ENCODE data around the gene REPS2. TPM values are rescaled to one million over a fixed set of nuclear protein-coding genes. Genes with fewer than 3 reads are reported as not detected.

REPS2 gene
- total RNA-seq, 1 experiment from 2014 or later, result 4.5 TPM

- no peaks in the 10 kb centered on the region for H3K9me3 ChIP-seq (ENCODE audit: control insufficient read depth, insufficient read depth, low read depth, low read length)
- H3K27ac ChIP-seq (ENCODE audit: low read length), result no peak overlapping the region
- in situ Hi-C loops (cut with HindIII; ENCODE audit: low pct_unique_long_range_greater_than_20kb, low sequenced_read_pairs), result no loop called here
- intact Hi-C loops (cut with micrococcal nuclease; ENCODE audit: unreplicated experiment), result no loop called here
- H3K27me3 ChIP-seq (ENCODE audit: control insufficient read depth, insufficient read depth, low read length), result no peaks in the 10 kb centered on the region
- TF ChIP-seq, protein P1, sequence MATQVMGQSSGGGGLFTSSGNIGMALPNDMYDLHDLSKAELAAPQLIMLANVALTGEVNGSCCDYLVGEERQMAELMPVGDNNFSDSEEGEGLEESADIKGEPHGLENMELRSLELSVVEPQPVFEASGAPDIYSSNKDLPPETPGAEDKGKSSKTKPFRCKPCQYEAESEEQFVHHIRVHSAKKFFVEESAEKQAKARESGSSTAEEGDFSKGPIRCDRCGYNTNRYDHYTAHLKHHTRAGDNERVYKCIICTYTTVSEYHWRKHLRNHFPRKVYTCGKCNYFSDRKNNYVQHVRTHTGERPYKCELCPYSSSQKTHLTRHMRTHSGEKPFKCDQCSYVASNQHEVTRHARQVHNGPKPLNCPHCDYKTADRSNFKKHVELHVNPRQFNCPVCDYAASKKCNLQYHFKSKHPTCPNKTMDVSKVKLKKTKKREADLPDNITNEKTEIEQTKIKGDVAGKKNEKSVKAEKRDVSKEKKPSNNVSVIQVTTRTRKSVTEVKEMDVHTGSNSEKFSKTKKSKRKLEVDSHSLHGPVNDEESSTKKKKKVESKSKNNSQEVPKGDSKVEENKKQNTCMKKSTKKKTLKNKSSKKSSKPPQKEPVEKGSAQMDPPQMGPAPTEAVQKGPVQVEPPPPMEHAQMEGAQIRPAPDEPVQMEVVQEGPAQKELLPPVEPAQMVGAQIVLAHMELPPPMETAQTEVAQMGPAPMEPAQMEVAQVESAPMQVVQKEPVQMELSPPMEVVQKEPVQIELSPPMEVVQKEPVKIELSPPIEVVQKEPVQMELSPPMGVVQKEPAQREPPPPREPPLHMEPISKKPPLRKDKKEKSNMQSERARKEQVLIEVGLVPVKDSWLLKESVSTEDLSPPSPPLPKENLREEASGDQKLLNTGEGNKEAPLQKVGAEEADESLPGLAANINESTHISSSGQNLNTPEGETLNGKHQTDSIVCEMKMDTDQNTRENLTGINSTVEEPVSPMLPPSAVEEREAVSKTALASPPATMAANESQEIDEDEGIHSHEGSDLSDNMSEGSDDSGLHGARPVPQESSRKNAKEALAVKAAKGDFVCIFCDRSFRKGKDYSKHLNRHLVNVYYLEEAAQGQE (IDR thresholded peaks at IDR 0.05; ENCODE audit: insufficient read depth in 1 of 2, low read depth in 2 of 2, low read length in 1 of 2), result no peak
- TF ChIP-seq POLR2AphosphoS5 (IDR thresholded peaks at IDR 0.05; ENCODE audit: low read depth, low read length) (no peak), SIN3A (IDR thresholded peaks at IDR 0.05; ENCODE audit: borderline replicate concordance, insufficient read depth, low read depth, low read length) (no peak), TCF7L2 (IDR thresholded peaks at IDR 0.05; ENCODE audit: low read depth, low read length) (no peak)
- ChIA-PET CTCF (no interaction called here), POLR2A (no interaction called here)
- no peaks in the 10 kb centered on the region for H3K4me1 ChIP-seq (ENCODE audit: control insufficient read depth, insufficient read depth, low read length)
- BruUV-seq (replicated peaks), result no TSS peak
- DNase-seq (ENCODE audit: low read depth, low spot score) (no peak), ATAC-seq (no peak)
- no peak overlapping the region for H3K4me3 ChIP-seq (ENCODE audit: low read depth in 2 of 2, low read length in 2 of 2)
- H3K36me3 ChIP-seq (ENCODE audit: control insufficient read depth, insufficient read depth, low read length), result no peaks in the 10 kb centered on the region
Measured at GRCh38 chrX:16918979-16919378, 27.5 kb upstream of the REPS2 start.

GRCh38 chrX:16920075-16920474 is 26.4 kb upstream of the REPS2 start:
- POLR2A ChIA-PET, result no interaction called here
- H3K27ac ChIP-seq (ENCODE audit: low read length), result no peak overlapping the region
- BruUV-seq (replicated peaks), result no TSS peak
- TF ChIP-seq TCF7L2 (IDR thresholded peaks at IDR 0.05; ENCODE audit: low read depth, low read length), result no peak
- TF ChIP-seq, protein P1 (IDR thresholded peaks at IDR 0.05; ENCODE audit: insufficient read depth in 1 of 2, low read depth in 2 of 2, low read length in 1 of 2), result no peak
- TF ChIP-seq CTCF (IDR thresholded peaks at IDR 0.05), result no peak
- no peak for TF ChIP-seq SIN3A (IDR thresholded peaks at IDR 0.05; ENCODE audit: borderline replicate concordance, insufficient read depth, low read depth, low read length)
- TF ChIP-seq POLR2AphosphoS5 (IDR thresholded peaks at IDR 0.05; ENCODE audit: low read depth, low read length), result no peak
- no peaks in the 10 kb centered on the region for H3K27me3 ChIP-seq (ENCODE audit: control insufficient read depth, insufficient read depth, low read length)
- H3K36me3 ChIP-seq (ENCODE audit: control insufficient read depth, insufficient read depth, low read length), result no peaks in the 10 kb centered on the region
- H3K4me3 ChIP-seq (ENCODE audit: low read depth in 2 of 2, low read length in 2 of 2), result no peak overlapping the region
- ATAC-seq, result no peak
- H3K4me1 ChIP-seq (ENCODE audit: control insufficient read depth, insufficient read depth, low read length), result no peaks in the 10 kb centered on the region
- in situ Hi-C loops (cut with HindIII; ENCODE audit: low pct_unique_long_range_greater_than_20kb, low sequenced_read_pairs) (no loop called here), intact Hi-C loops (cut with micrococcal nuclease; ENCODE audit: unreplicated experiment) (no loop called here)
- DNase-seq (ENCODE audit: low read depth, low spot score), result no peak
- CTCF ChIA-PET, result no interaction called here
- H3K9me3 ChIP-seq (ENCODE audit: control insufficient read depth, insufficient read depth, low read depth, low read length), result no peaks in the 10 kb centered on the region

Data from Panc1 (cell line).